IMR-90 (cell line): ENCODE measurements around the gene C5. TPM values are rescaled to one million over a fixed set of nuclear protein-coding genes. Genes with fewer than 3 reads are reported as not detected.

ENCODE experiments used
- ATAC-seq: fragments of 200-7000 bp; cut with Tn5 transposase; 2 replicates; pipeline ENCODE4 v1.9.1; 2020; ENCODE audit warnings: low read depth, mild to moderate bottlenecking, moderate library complexity
- BruUV-seq: library from RNA; stranded (reverse); fragments of 400-500 nt; replicated peaks from 2 replicates; lab custom pipeline; 2021; lab: Mats Ljungman, UMichigan
- CTCF ChIA-PET: fragments of 300-600 bp; formaldehyde crosslinking; extraction: SDS; loops from one replicate; lab custom pipeline; 2021; ENCODE audit warnings: antibody characterized with exemption; lab: Yijun Ruan, JAX
- POLR2A ChIA-PET: fragments of 300-600 bp; sonication (Branson Sonifier 250); formaldehyde crosslinking; loops from one replicate; lab custom pipeline; 2022; ENCODE audit warnings: antibody characterized with exemption; ENCODE audit not compliant: unreplicated experiment; lab: Charles Lee
- DNase-seq: peaks from one replicate; pipeline ENCODE4 v3.0.0; 2013
- H2AFZ ChIP-seq: replicated peaks from 2 replicates; pipeline ENCODE3; 2013; ENCODE audit warnings: low read length, mild to moderate bottlenecking; ENCODE audit not compliant: poor library complexity
- H2AK5ac ChIP-seq: 2 replicates; pipeline ENCODE4 v1.6.1; 2013; ENCODE audit warnings: low read depth, low read length, inconsistent platforms
- H2AK9ac ChIP-seq: replicated peaks from 2 replicates; pipeline ENCODE3; 2013; ENCODE audit warnings: mild to moderate bottlenecking, low read depth, low read length, moderate library complexity; ENCODE audit not compliant: poor library complexity
- H2BK120ac ChIP-seq: 2 replicates; pipeline ENCODE4 v1.6.1; 2013; ENCODE audit warnings: low read depth, low read length, inconsistent platforms
- H2BK15ac ChIP-seq: 3 replicates; pipeline ENCODE4 v1.6.1; 2013; ENCODE audit warnings: low read depth, low read length, inconsistent platforms
- H2BK20ac ChIP-seq: 2 replicates; pipeline ENCODE4 v1.6.1; 2013; ENCODE audit warnings: low read depth, mild to moderate bottlenecking, inconsistent platforms, low read length, moderate library complexity
- H2BK5ac ChIP-seq: 2 replicates; pipeline ENCODE4 v1.6.1; 2013; ENCODE audit warnings: mild to moderate bottlenecking, low read depth, low read length, inconsistent platforms; ENCODE audit not compliant: poor library complexity, severe bottlenecking
- H3K14ac ChIP-seq: replicated peaks from 2 replicates; pipeline ENCODE4 v1.6.1; 2013; ENCODE audit warnings: low read depth, low read length, inconsistent platforms
- H3K18ac ChIP-seq: 2 replicates; pipeline ENCODE4 v1.6.1; 2013; ENCODE audit warnings: low read depth, low read length, control low read depth
- H3K23ac ChIP-seq: 2 replicates; pipeline ENCODE4 v1.6.1; 2013; ENCODE audit warnings: low read depth, low read length, inconsistent platforms
- H3K27ac ChIP-seq: 2 replicates; pipeline ENCODE4 v1.5.1; 2013; ENCODE audit warnings: mild to moderate bottlenecking, control low read depth, low read length; ENCODE audit not compliant: insufficient read depth
- H3K27me3 ChIP-seq: 2 replicates; pipeline ENCODE4 v1.6.1; 2013; ENCODE audit warnings: low read length; ENCODE audit not compliant: control insufficient read depth, insufficient read depth
- H3K36me3 ChIP-seq: 2 replicates; pipeline ENCODE4 v1.6.1; 2013; ENCODE audit warnings: low read length, mixed read lengths; ENCODE audit not compliant: control insufficient read depth, insufficient read depth
- H3K4ac ChIP-seq: 2 replicates; pipeline ENCODE4 v1.6.1; 2013; ENCODE audit warnings: low read depth, low read length, inconsistent platforms
- H3K4me1 ChIP-seq: 2 replicates; pipeline ENCODE4 v1.6.1; 2013; ENCODE audit warnings: low read length, mixed read lengths; ENCODE audit not compliant: control insufficient read depth, insufficient read depth
- H3K4me2 ChIP-seq: 2 replicates; pipeline ENCODE4 v1.6.1; 2013; ENCODE audit warnings: low read depth, mild to moderate bottlenecking, control low read depth, low read length, moderate library complexity
- H3K4me3 ChIP-seq: 2 replicates; pipeline ENCODE4 v1.5.1; 2013; ENCODE audit warnings: low read depth, mild to moderate bottlenecking, control low read depth, low read length, moderate library complexity; ENCODE audit not compliant: insufficient read depth
- H3K56ac ChIP-seq: 2 replicates; pipeline ENCODE4 v1.6.1; 2013; ENCODE audit warnings: low read length, inconsistent platforms; ENCODE audit not compliant: insufficient read depth; ENCODE audit errors: extremely low read depth
- H3K79me1 ChIP-seq, 2 experiments: 2 replicates each; pipeline ENCODE4 v1.6.1; 2013; ENCODE audit warnings: low read length in 2 of 2, inconsistent platforms in 1 of 2, low read depth in 1 of 2
- H3K9ac ChIP-seq: 2 replicates; pipeline ENCODE4 v1.6.1; 2013; ENCODE audit warnings: low read depth, low read length, control low read depth
- H3K9me1 ChIP-seq: 2 replicates; pipeline ENCODE4 v1.6.1; 2013; ENCODE audit warnings: low read length, inconsistent platforms; ENCODE audit not compliant: insufficient read depth
- H3K9me3 ChIP-seq: 2 replicates; pipeline ENCODE4 v1.6.1; 2013; ENCODE audit warnings: low read length; ENCODE audit not compliant: control insufficient read depth, insufficient read depth
- H4K20me1 ChIP-seq: 2 replicates; pipeline ENCODE4 v1.6.1; 2013; ENCODE audit warnings: low read length, inconsistent platforms; ENCODE audit not compliant: insufficient read depth
- H4K5ac ChIP-seq: 2 replicates; pipeline ENCODE4 v1.6.1; 2013; ENCODE audit warnings: mild to moderate bottlenecking, low read depth, low read length, control low read depth
- H4K8ac ChIP-seq, 2 experiments: 2 replicates each; pipeline ENCODE4 v1.6.1; 2013; ENCODE audit warnings: low read depth in 2 of 2, low read length in 2 of 2, control low read depth in 1 of 2, inconsistent platforms in 1 of 2
- H4K91ac ChIP-seq: 2 replicates; pipeline ENCODE4 v1.6.1; 2013; ENCODE audit warnings: low read depth, low read length, inconsistent platforms; ENCODE audit not compliant: insufficient read depth
- BHLHE40 ChIP-seq: fragments of 150-350 bp; IDR thresholded peaks from 2 replicates; pipeline ENCODE4 v1.6.1; 2016; ENCODE audit warnings: mild to moderate bottlenecking, low read depth, low read length
- CEBPB ChIP-seq: IDR thresholded peaks from 2 replicates; pipeline ENCODE4 v1.6.1; 2012; ENCODE audit warnings: low read depth, low read length, improper control_type of control experiment
- CHD1 ChIP-seq: IDR thresholded peaks from 2 replicates; pipeline ENCODE4 v1.6.1; 2012; ENCODE audit warnings: low read depth, low read length, improper control_type of control experiment
- CTCF ChIP-seq: conservative IDR thresholded peaks from 2 replicates; pipeline ENCODE4 v1.5.1; 2012; ENCODE audit warnings: mild to moderate bottlenecking, low read depth, low read length, improper control_type of control experiment
- ELK1 ChIP-seq: fragments of 150-350 bp; IDR thresholded peaks from 2 replicates; pipeline ENCODE4 v1.6.1; 2016; ENCODE audit warnings: low read depth, mild to moderate bottlenecking, low read length, moderate library complexity, borderline replicate concordance
- FOS ChIP-seq: fragments of 150-350 bp; IDR thresholded peaks from 2 replicates; pipeline ENCODE4 v1.6.1; 2016; ENCODE audit warnings: low read depth, low read length
- MAFK ChIP-seq: IDR thresholded peaks from 2 replicates; pipeline ENCODE4 v1.6.1; 2012; ENCODE audit warnings: low read depth, low read length, improper control_type of control experiment
- MAZ ChIP-seq: IDR thresholded peaks from 2 replicates; pipeline ENCODE4 v1.6.1; 2012; ENCODE audit warnings: low read depth, mild to moderate bottlenecking, low read length, improper control_type of control experiment, moderate library complexity, borderline replicate concordance
- MXI1 ChIP-seq: IDR thresholded peaks from 2 replicates; pipeline ENCODE4 v1.6.1; 2012; ENCODE audit warnings: low read depth, mild to moderate bottlenecking, low read length, moderate library complexity, borderline replicate concordance
- NFE2L2 ChIP-seq: fragments of 150-350 bp; IDR thresholded peaks from 2 replicates; pipeline ENCODE4 v1.6.1; 2016; ENCODE audit warnings: low read depth, mild to moderate bottlenecking, low read length
- POLR2A ChIP-seq: IDR thresholded peaks from 2 replicates; pipeline ENCODE4 v1.6.1; 2012; ENCODE audit warnings: mild to moderate bottlenecking, low read depth, low read length
- RAD21 ChIP-seq: IDR thresholded peaks from 2 replicates; pipeline ENCODE4 v1.6.1; 2012; ENCODE audit warnings: low read length, improper control_type of control experiment
- RCOR1 ChIP-seq: IDR thresholded peaks from 2 replicates; pipeline ENCODE4 v1.6.1; 2012; ENCODE audit warnings: mild to moderate bottlenecking, low read length, improper control_type of control experiment; ENCODE audit not compliant: insufficient replicate concordance
- RFX5 ChIP-seq: IDR thresholded peaks from 2 replicates; pipeline ENCODE4 v1.8.0; 2012; ENCODE audit warnings: low read depth, mild to moderate bottlenecking, low read length, moderate library complexity
- SMC3 ChIP-seq: fragments of 150-350 bp; IDR thresholded peaks from 2 replicates; pipeline ENCODE4 v1.6.1; 2016; ENCODE audit warnings: low read depth, mild to moderate bottlenecking, antibody characterized with exemption, low read length, moderate library complexity
- WGBS, 2 experiments: methylation state at CpG; one replicate each; pipeline versions ENCODE4 v1.1.5 to v1.1.7; 2013; ENCODE audit warnings: missing lambda C conversion rate in 2 of 2; ENCODE audit not compliant: insufficient read length in 1 of 2; ENCODE audit errors: extremely low coverage in 2 of 2; 5-methylcytosine and 5-hydroxymethylcytosine counted together
- dilution Hi-C: fragments of 300-500 bp; cut with HindIII; formaldehyde crosslinking; loops from one replicate; pipeline ENCODE4 v1.14.3; 2018; ENCODE audit warnings: low sequenced_read_pairs; ENCODE audit not compliant: unreplicated experiment
- in situ Hi-C: fragments of 300-500 bp; cut with MboI; formaldehyde crosslinking; loops from 3 replicates; pipeline ENCODE4 v1.14.3; 2019; ENCODE audit warnings: low sequenced_read_pairs, inconsistent platforms, mixed read lengths
- intact Hi-C: fragments of 100-400 bp; cut with micrococcal nuclease; formaldehyde crosslinking; loops from 2 replicates; pipeline ENCODE4 v1.10.0; 2022
- polyA plus RNA-seq, 3 experiments: library from polyadenylated mRNA; depleted of rRNA; stranded (reverse); fragments of >200 nt; gene quantifications; 2 replicates each; pipeline ENCODE4 v1.2.3, GENCODE V29; 2012; ENCODE audit warnings: low replicate concordance in 1 of 3
- total RNA-seq: library from RNA; depleted of rRNA; stranded (reverse); fragments of >200 nt; gene quantifications from 2 replicates; pipeline ENCODE4 v1.2.3, GENCODE V29; 2012
- TF ChIP-seq, protein P1 (sequence below): fragments of 150-350 bp; IDR thresholded peaks from 2 replicates; pipeline ENCODE4 v1.6.1; 2017; ENCODE audit warnings: mild to moderate bottlenecking, antibody characterized with exemption, low read length, low read depth

The C5 gene
- total and polyA plus RNA-seq, 2 of the 4 experiments (the other 2 are of a cell fraction) = 1.5 to 2.3 TPM

DNA sequence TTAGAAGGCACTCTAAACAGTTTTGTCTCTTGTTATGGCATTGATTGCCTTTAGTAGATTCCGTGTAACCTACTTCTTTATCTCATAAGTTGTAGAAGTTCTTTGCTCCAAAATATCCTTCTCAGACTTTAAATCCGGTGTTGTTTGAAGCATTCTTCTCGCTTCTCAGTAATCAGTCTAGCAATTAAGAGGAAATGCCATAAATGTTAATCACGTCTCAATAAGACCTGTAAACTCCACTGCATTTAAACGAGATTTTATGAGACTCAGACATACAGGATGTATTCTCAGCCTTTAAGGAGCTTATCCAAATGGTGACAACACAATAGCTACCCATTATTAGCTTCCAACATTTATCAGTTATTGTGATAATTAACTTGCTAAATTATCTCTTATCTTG, 7.7 kb upstream of the C5 start:
- Histone ChIP-seq H3K4me1 (peaks cover 1% of the 10 kb centered on the region; the same call in 1 of the 2 replicates), H2BK20ac (no peak overlapping the region), H2AK9ac (no peak overlapping the region), H3K9ac (no peak overlapping the region), H2AFZ (no peak overlapping the region), H4K5ac (no peak overlapping the region), H2BK5ac (no peak overlapping the region), H3K9me3 (no peaks in the 10 kb centered on the region), H4K91ac (no peak overlapping the region), H2AK5ac (no peak overlapping the region), H4K8ac (no peak overlapping the region), H3K56ac (no peak overlapping the region), H3K27me3 (no peaks in the 10 kb centered on the region), H2BK15ac (no peak overlapping the region), H3K27ac (no peak overlapping the region), H3K36me3 (no peaks in the 10 kb centered on the region), H3K4me3 (no peak overlapping the region), H3K9me1 (no peaks in the 10 kb centered on the region), H3K79me1 (no peaks in the 10 kb centered on the region), H3K23ac (no peak overlapping the region), H2BK120ac (no peak overlapping the region), H3K18ac (no peak overlapping the region), H4K20me1 (no peaks in the 10 kb centered on the region), H3K14ac (no peak overlapping the region), H3K4ac (no peak overlapping the region), H3K4me2 (no peak overlapping the region)
- intact Hi-C loops (loop anchor here (5.0 kb wide), 1 partner anchor 441 kb away; no protein-coding TSS in a partner anchor), in situ Hi-C loops (loop anchor here (25.0 kb wide), 1 partner anchor 446 kb away; no protein-coding TSS in a partner anchor), dilution Hi-C loops (no loop called here)
- DNase-seq = no peak
- 100% methylated on average over 1 of the region's 5 CpGs; no CpG with 5 or more reads in 1 of the 2 experiments for WGBS, 2 experiments
- TF ChIP-seq BHLHE40 (no peak), MAZ (no peak), FOS (no peak), POLR2A (no peak), RAD21 (no peak), NFE2L2 (no peak), CTCF (no peak), CHD1 (no peak), ELK1 (no peak), RFX5 (no peak), MAFK (no peak), CEBPB (no peak), RCOR1 (no peak), MXI1 (no peak), SMC3 (no peak)
- TF ChIP-seq, protein P1, sequence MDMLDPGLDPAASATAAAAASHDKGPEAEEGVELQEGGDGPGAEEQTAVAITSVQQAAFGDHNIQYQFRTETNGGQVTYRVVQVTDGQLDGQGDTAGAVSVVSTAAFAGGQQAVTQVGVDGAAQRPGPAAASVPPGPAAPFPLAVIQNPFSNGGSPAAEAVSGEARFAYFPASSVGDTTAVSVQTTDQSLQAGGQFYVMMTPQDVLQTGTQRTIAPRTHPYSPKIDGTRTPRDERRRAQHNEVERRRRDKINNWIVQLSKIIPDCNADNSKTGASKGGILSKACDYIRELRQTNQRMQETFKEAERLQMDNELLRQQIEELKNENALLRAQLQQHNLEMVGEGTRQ = no peak
- CTCF ChIA-PET = interaction anchor here (4.2 kb wide), 1 partner anchor 73 kb away, joined by 25 read pairs; no protein-coding TSS in a partner anchor
- POLR2A ChIA-PET = no interaction called here
- BruUV-seq = no TSS peak
- ATAC-seq = no peak
